A549 (cell line): ENCODE measurements around the gene GABBR2. TPM values are rescaled to one million over a fixed set of nuclear protein-coding genes. Genes with fewer than 3 reads are reported as not detected.
"Not testable (repeated sequence)": the region's sequence is repeated elsewhere in the genome, so short reads cannot be mapped to it uniquely, and the experiment has no call there.

ENCODE experiments used
- ATAC-seq, 2 experiments: fragments of 200-7000 bp in 1 of 2; fragments of >200 bp in 1 of 2; cut with Nextera tagmentation in 1 of 2; cut with Tn5 transposase in 1 of 2; 3 replicates each; pipeline versions ENCODE4 v1.8.0 to v1.9.1; 2018 to 2020; ENCODE audit warnings: mild to moderate bottlenecking in 1 of 2, moderate library complexity in 1 of 2
- CTCF ChIA-PET: fragments of 300-600 bp; sonication (Branson Sonifier 250); formaldehyde crosslinking; extraction: SDS; loops from one replicate; lab custom pipeline; 2021; ENCODE audit warnings: antibody characterized with exemption, inconsistent platforms; lab: Yijun Ruan, JAX
- POLR2A ChIA-PET: fragments of 350-600 bp; formaldehyde crosslinking; extraction: SDS; loops from one replicate; lab custom pipeline; 2021; ENCODE audit warnings: antibody characterized with exemption, inconsistent platforms; lab: Yijun Ruan, JAX
- DNase-seq, 2 experiments: peaks; one replicate each; pipeline versions ENCODE4 v3.0.0 to v3.0.0-alpha.2; 2011 to 2016; ENCODE audit warnings: low read depth in 1 of 2, low spot score in 1 of 2
- FAIRE-seq: peaks from 2 replicates; lab custom pipeline; 2011; peaks lifted over from hg19 to GRCh38; lab: Jason Lieb, UNC
- H3K27ac ChIP-seq, 2 experiments: fragments of >200 bp; sonication (Bioruptor Twin); formaldehyde crosslinking; 3 replicates each; pipeline ENCODE4 v1.5.1; 2016 to 2017
- H3K4me1 ChIP-seq: fragments of >200 bp; sonication (Bioruptor Twin); formaldehyde crosslinking; 3 replicates; pipeline ENCODE4 v1.6.1; 2016
- H3K4me2 ChIP-seq: fragments of >200 bp; sonication (Bioruptor Twin); formaldehyde crosslinking; 3 replicates; pipeline ENCODE4 v1.6.1; 2016
- H3K4me3 ChIP-seq: fragments of >200 bp; sonication (Bioruptor Twin); formaldehyde crosslinking; 3 replicates; pipeline ENCODE4 v1.5.1; 2016
- H3K9me3 ChIP-seq: fragments of >200 bp; sonication (Bioruptor Twin); formaldehyde crosslinking; 3 replicates; pipeline ENCODE4 v1.6.1; 2016
- BCL3 ChIP-seq: fragments of >200 bp; sonication (Bioruptor Twin); formaldehyde crosslinking; IDR thresholded peaks from 3 replicates; pipeline ENCODE4 v1.6.1; 2016
- CBX8 ChIP-seq: fragments of 200-600 bp; sonication (generic); IDR thresholded peaks from 2 replicates; pipeline ENCODE4 v1.6.1; 2016
- CTCF ChIP-seq: fragments of >200 bp; sonication (Bioruptor Twin); formaldehyde crosslinking; IDR thresholded peaks from 3 replicates; pipeline ENCODE4 v1.5.1; 2016
- ELK1 ChIP-seq: fragments of 150-350 bp; IDR thresholded peaks from 2 replicates; pipeline ENCODE4 v1.6.1; 2014; ENCODE audit warnings: low read depth, mild to moderate bottlenecking, low read length
- GATA3 ChIP-seq: IDR thresholded peaks from 2 replicates; pipeline ENCODE4 v1.6.1; 2012; ENCODE audit warnings: borderline replicate concordance
- HES2 ChIP-seq: fragments of >200 bp; sonication (Bioruptor Twin); formaldehyde crosslinking; IDR thresholded peaks from 2 replicates; pipeline ENCODE4 v1.6.1; 2016
- HOXB5 ChIP-seq: fragments of 250-450 bp; sonication (Bioruptor Pico); IDR thresholded peaks from 2 replicates; pipeline ENCODE4 v1.5.0; 2020; ENCODE audit warnings: mild to moderate bottlenecking, moderate library complexity
- JUN ChIP-seq, 2 experiments: fragments of >200 bp; sonication (Bioruptor Twin); formaldehyde crosslinking; IDR thresholded peaks; 2 replicates in 1 of 2; 3 replicates in 1 of 2; pipeline ENCODE4 v1.6.1; 2016 to 2017
- JUNB ChIP-seq: fragments of >200 bp; sonication (Bioruptor Twin); formaldehyde crosslinking; IDR thresholded peaks from 2 replicates; pipeline ENCODE4 v1.6.1; 2016
- MAFK ChIP-seq: fragments of 450-650 bp; IDR thresholded peaks from 2 replicates; pipeline ENCODE4 v1.6.1; 2014; ENCODE audit not compliant: partially characterized antibody
- MYC ChIP-seq: IDR thresholded peaks from 2 replicates; pipeline ENCODE4 v1.6.1; 2012; ENCODE audit warnings: mild to moderate bottlenecking, inconsistent platforms, low read length, improper control_type of control experiment, borderline replicate concordance
- PHF8 ChIP-seq: fragments of 200-600 bp; sonication (generic); IDR thresholded peaks from 2 replicates; pipeline ENCODE4 v1.6.1; 2016; ENCODE audit warnings: low read depth, mild to moderate bottlenecking, antibody characterized with exemption, moderate library complexity, borderline replicate concordance
- POLR2AphosphoS2 ChIP-seq: conservative IDR thresholded peaks from 2 replicates; pipeline ENCODE4 v1.6.1; 2012; ENCODE audit warnings: low read length, improper control_type of control experiment, inconsistent platforms
- RARB ChIP-seq: fragments of 250-450 bp; sonication (Bioruptor Pico); IDR thresholded peaks from 2 replicates; pipeline ENCODE4 v1.8.0; 2021; ENCODE audit warnings: mild to moderate bottlenecking, moderate library complexity
- RCOR1 ChIP-seq: fragments of 150-350 bp; IDR thresholded peaks from 2 replicates; pipeline ENCODE4 v1.6.1; 2014; ENCODE audit warnings: antibody characterized with exemption, low read length, low read depth
- RFX5 ChIP-seq: fragments of 450-650 bp; IDR thresholded peaks from 2 replicates; pipeline ENCODE4 v1.7.1; 2014; ENCODE audit warnings: antibody characterized with exemption, mild to moderate bottlenecking, moderate library complexity
- SMC3 ChIP-seq: fragments of >200 bp; sonication (Bioruptor Twin); formaldehyde crosslinking; IDR thresholded peaks from 3 replicates; pipeline ENCODE4 v1.6.1; 2018; ENCODE audit warnings: inconsistent platforms
- TFCP2L1 ChIP-seq: fragments of 250-450 bp; sonication (Bioruptor Pico); IDR thresholded peaks from 2 replicates; pipeline ENCODE4 v1.5.0; 2021; ENCODE audit warnings: mild to moderate bottlenecking
- ZC3H11A ChIP-seq: fragments of 450-650 bp; IDR thresholded peaks from 2 replicates; pipeline ENCODE4 v1.6.1; 2014; ENCODE audit warnings: antibody characterized with exemption, mild to moderate bottlenecking
- WGBS: methylation state at CpG from one replicate; pipeline ENCODE4 v1.1.6; 2017; ENCODE audit errors: missing lambda C conversion rate; 5-methylcytosine and 5-hydroxymethylcytosine counted together
- polyA plus RNA-seq, 4 experiments: library from polyadenylated mRNA; depleted of rRNA in 3 of 4; stranded (reverse); fragments of >200 nt; fragmentation: RNase III in 1 of 4; extraction: RNeasy Plus Mini Kit Qiagen cat#74134 plus additional on column Dnase treatment in 1 of 4; gene quantifications; 2 replicates in 3 of 4; 3 replicates in 1 of 4; pipeline ENCODE4 v1.2.3, GENCODE V29; 2011 to 2017
- TF ChIP-seq, protein P1 (sequence below): IDR thresholded peaks from 2 replicates; pipeline ENCODE4 v1.6.1; 2012; ENCODE audit warnings: low read depth, borderline replicate concordance

The GABBR2 gene
- polyA plus RNA-seq, 2 of the 4 experiments (the other 2 are of a cell fraction), result 0.08 to 0.57 TPM

DNA sequence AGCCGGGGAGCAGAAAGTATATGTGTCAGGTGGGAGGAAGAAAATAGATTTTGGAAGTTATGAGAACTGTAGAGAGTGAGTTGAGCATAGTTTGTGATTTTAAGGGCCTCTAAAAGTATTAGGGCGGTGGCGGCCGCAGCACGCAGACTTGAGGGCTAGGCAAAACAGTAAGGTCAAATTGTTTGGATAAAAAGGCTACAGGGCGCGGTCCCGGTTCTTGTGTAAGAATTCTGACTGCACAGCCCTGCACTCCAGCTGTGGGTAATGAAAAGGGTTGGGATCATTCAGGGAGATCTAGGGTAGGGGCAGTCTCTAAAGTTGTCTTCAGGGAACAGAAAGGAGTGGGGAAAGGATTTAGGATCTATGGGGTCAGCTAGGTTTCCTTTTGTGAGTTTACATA is 441.2 kb downstream of the GABBR2 start:
- WGBS, result 92% methylated on average over 8 of the region's 8 CpGs
- H3K4me1 ChIP-seq, H3K4me3 ChIP-seq, CTCF ChIA-PET, ATAC-seq, H3K9me3 ChIP-seq, H3K4me2 ChIP-seq, POLR2A ChIA-PET, FAIRE-seq, H3K27ac ChIP-seq, DNase-seq: not testable (repeated sequence)

DNA sequence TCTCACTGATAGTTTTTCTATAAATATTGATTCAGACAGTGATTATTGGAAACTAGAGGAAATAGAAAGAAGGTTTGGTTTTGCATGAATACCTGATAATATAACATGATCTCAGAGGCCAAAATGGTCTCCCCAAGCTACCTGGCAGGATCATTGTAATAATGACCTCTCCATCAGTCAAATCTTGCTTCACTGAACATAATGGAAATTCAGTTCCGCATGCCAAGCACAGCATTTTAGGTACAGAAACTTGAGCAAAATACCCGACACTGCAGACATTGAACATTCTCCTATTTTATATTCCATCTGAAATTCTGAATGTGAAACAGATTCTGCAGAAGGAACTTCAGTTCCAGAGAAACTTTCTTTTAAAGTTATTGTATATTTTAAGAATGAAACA is 444.2 kb downstream of the GABBR2 start:
- Histone ChIP-seq H3K9me3 (no peaks in the 10 kb centered on the region), H3K4me2 (no peak overlapping the region), H3K4me1 (no peaks in the 10 kb centered on the region)
- no peak for FAIRE-seq
- ATAC-seq, result no peak
- DNase-seq, result no peak
- TF ChIP-seq SMC3 (no peak), PHF8 (no peak), JUNB (no peak), MAFK (no peak), MYC (no peak), POLR2AphosphoS2 (no peak), HOXB5 (CRISPR knock-in tag) (no peak), ELK1 (no peak), RARB (CRISPR knock-in tag) (no peak), JUN (IDR thresholded peaks at IDR 0.05) (no peak), RFX5 (no peak), HES2 (no peak), CTCF (no peak), RCOR1 (no peak), BCL3 (no peak), TFCP2L1 (CRISPR knock-in tag) (no peak), GATA3 (no peak), CBX8 (no peak), ZC3H11A (no peak)
- TF ChIP-seq, protein P1, sequence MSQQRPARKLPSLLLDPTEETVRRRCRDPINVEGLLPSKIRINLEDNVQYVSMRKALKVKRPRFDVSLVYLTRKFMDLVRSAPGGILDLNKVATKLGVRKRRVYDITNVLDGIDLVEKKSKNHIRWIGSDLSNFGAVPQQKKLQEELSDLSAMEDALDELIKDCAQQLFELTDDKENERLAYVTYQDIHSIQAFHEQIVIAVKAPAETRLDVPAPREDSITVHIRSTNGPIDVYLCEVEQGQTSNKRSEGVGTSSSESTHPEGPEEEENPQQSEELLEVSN, result no peak
- TF ChIP-seq, all 56 proteins: peak for 0
- Histone ChIP-seq H3K4me3 (no peak overlapping the region), H3K27ac (no peak overlapping the region)
- ChIA-PET POLR2A (no interaction called here), CTCF (interaction anchor here (0.7 to 4.9 kb wide), 42 partner anchors 9 to 442 kb away, joined by 3 to 127 read pairs (median 5); partner anchors contain the start of genes CORO2A, NANS, TBC1D2 and TRIM14)
- WGBS, result 48% methylated on average over 2 of the region's 2 CpGs
